HG02884 (cell line): ENCODE data around the gene WWOX.

Experiments used
- ATAC-seq: cut with Tn5 transposase; IDR thresholded peaks from one replicate; pipeline ENCODE4 v1.9.1; 2021; ENCODE audit warnings: mild to moderate bottlenecking, moderate library complexity; ENCODE audit not compliant: unreplicated experiment

The WWOX gene

DNA sequence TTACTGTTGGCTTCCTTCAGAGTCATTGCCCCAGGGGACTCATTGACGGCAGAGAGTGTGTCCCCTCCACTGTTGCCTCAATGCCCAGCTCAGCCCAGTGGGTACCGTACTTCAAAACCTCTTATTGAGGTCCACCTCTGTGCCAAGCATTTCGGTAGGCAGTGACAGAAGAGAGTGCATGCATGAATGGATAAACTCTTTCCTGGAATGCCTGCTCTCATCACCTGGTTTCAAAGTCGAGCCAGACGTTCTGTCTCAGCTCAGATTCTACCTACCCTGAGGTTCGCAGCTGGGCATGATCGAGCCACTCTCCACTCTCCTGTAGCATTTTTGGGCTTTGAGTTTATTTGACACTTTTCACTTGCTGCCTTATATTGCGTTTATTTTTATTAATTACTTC lies 854.1 kb downstream of the WWOX start:
- ATAC-seq = no peak

DNA sequence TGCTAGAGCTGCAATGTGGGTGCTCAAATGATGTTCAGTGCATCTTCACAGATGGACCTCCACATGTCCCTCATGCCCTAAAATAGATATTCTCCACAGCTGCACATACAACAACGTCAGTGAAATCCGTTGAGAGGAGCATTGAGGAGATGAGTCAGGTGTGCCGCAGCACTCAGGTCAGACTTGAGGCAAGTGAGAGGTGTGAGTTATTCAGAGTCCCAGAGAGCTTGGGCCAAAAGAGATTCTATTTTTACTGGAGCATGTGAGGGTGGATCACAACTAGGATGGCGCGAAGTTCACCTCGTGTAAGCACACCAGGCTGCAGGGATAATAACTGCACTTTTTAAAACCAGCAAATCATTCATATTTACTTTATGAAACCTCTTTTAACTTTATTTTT lies 855.8 kb downstream of the WWOX start:
- no peak for ATAC-seq

DNA sequence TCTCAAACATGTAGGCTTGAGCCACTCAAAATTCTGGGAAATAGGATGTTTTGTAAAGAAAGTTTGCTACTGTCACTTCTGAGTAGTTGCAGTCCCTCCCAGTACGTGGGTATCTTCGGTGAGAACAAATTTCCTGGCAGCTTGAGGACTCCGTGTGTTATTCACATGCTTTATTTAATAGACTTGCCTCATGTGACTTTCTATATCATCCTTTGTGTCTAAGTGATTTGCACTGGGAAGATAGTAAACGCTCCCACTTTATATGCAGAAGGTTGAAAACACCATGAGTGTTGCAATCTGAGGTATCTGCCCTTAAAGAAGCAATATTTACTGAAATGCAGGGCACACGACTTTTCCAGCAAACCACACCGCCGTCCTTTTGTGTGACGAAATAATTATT lies 857.4 kb downstream of the WWOX start:
- no peak for ATAC-seq

DNA sequence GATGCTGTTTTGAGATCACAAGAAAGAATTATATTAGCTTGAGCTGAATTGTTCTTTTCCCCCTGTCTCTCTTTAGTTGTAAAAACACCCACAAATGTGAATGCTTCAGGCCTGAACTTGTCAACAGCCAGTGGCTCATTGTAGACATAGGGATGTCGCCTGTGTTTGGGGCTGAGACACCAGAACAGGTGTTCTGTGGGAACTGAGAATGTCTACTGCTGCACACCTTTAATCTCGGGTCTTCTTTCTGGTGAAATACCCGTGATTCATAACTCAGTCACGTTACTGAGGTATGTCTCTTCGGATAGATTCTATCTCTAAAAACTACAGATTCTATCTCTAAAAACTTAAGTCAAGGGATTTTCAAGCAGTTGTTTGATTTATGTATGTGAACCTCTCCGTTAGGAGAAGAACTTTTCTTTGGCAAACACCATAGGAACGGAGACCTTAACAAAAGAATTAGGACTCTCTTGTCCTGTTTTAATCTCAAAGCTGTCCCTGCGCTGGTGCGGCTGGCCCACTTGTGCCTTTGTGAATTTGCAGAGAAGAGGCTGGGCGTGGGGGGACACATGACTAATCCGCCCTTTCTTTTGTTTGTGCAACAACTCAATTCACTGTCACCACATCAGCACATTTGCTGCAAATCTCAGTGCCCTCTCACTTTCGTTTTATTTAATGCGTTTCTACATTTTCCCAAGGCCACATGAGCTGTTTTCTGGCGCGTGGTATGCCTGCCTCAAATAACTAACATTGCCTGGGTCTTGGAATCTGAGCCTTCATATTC lies 858.1 kb downstream of the WWOX start:
- ATAC-seq = no peak

DNA sequence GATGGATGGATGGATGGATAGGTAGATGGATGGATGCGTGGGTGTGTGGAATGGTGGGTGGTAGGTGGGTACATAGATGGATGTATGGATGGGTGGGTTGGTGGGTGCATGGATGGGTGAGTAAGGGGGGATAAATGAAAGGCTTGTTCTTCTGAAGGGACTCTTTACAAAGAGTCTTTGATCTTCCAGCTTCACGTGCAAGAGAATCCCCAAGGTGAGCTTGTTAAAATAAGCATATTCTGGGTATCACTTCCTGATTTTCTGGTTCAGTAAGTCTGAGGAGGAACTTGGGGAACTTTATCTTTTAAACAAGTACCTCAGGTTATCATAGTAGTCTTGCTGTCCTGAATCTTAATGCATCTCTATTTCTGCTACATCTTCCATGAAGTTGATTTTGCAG lies 862.0 kb downstream of the WWOX start:
- ATAC-seq = no peak

DNA sequence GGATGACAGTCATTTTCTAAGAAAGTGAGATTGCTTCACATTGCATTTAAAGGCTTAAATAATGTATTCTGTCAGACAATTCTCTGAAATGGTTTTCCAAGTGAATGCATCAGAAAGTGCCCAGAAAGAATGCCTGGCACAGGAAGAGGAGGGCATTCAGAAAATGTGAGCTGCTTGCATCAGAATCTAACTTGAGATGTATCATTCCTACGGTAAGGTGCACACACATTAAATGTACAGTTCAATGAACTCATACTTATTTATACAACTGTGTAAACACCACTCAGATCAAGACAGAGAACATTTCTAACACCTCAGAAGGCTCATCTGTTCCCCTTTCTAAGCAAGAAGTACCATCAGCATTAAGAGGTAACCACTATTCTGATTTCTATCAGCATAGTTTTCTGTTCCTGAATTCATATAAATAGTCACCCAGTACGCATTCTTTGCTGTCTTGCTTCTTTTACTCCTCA lies 863.0 kb downstream of the WWOX start:
- peak; percentile 89 for ATAC-seq

DNA sequence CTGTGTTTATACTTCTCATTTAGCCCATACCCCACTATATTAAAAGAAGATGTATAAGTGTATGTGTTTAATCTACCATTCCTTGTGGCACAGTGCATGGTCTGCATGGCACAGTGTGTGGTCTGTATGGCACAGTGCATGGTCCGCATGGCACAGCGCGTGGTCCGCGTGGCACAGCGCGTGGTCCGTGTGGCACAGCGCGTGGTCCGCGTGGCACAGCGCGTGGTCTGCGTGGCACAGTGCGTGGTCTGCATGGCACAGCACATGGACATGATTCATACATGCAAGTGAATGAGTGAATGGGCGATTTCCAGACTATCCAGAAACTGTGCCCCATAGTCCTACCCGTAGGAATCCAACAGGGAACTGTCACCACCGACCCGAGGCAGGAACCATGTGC lies 868.5 kb downstream of the WWOX start:
- no peak for ATAC-seq

DNA sequence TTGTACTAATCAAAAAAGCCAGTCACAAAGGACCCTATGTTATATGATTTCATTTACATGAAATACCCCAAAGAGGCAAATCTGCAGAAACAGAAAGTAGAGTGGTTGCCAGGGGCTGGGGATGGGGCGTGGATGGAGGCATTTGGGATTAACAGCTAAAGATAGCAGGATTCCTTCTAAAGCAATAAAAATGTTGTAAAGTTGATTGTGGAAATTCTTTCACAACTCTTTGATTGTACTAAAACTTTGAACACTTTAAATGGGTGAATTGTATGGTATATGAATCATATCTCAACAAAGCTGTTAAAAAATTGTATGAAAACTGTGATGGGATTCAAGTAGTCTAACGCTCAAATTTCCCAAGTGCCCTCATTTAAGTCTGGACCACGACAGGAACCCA lies 870.3 kb downstream of the WWOX start:
- no peak for ATAC-seq

DNA sequence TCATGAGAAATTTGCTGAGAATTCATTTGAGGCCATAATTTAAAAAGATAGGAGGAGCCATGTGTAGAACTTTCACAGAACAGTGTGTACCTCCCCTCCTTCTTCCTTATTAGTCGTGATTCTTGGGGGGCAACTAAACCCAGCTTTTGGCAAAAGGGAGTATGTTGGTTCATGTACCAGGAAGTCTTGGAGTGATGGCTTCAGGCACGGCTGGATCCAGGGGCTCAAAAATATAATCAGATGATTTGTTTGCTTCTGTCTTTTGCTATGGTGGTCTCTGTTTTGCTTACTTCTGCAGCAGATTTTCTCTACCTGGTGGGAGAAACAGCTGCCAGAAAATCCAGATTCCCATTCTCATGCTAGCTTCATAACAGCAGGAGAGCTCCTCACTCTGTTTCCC lies 871.2 kb downstream of the WWOX start:
- ATAC-seq = no peak

DNA sequence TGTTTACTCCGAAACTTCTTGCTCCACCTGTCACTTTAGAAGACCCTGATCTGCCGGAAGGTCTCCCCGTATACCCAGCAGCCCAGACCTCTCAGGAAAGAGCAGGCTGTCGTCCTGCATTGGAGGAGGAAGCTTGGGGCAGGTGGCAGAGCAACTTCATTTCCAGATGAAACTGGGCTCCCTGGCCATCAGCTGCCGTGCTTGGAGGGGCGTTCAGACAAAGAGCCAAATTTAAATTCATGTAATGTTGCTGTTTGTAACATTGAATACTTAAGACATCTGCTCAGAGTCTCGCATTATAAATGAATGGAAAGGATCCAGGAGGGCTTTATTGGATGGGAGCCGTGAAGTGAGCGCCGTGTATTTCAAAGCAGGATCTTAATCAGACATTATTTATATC lies 872.6 kb downstream of the WWOX start:
- no peak for ATAC-seq

DNA sequence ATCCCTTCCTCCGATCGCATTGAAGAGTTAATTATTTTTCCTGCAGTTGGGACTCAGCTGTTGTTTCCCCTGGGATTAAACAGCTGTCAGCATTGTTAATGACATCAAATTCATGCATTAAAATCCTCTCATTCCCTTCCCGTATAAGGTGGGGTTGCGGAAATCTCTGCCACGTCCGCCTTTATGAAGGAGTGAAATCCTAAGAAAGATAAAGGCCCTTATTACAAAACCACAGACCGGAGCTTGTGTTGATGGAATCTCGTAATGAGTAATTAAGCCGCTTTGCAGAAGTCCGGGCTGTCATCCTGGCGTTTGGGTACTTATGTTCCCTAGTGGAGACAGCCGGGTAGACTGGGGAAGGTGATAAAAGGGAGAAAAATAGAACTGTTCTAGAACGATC lies 873.5 kb downstream of the WWOX start:
- ATAC-seq = no peak

DNA sequence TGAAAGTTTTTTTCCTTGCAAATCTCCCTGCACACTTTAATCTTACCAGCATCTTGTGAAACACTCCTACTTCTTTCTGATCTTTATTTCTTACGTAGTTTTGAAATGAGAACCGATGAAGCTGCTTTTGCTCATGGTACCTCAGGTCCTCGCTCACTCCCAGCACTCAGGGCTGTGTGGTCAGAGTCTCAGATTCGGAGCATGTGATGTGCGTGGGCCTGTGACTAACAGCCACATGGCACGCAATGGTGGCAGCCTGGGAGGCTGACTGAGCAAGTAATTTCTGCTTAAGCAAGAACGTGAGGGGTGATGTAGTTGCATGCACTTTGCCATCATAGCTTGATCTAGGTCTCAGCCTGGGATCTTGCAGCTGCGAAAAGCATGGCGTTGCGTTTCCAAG lies 876.8 kb downstream of the WWOX start:
- no peak for ATAC-seq

DNA sequence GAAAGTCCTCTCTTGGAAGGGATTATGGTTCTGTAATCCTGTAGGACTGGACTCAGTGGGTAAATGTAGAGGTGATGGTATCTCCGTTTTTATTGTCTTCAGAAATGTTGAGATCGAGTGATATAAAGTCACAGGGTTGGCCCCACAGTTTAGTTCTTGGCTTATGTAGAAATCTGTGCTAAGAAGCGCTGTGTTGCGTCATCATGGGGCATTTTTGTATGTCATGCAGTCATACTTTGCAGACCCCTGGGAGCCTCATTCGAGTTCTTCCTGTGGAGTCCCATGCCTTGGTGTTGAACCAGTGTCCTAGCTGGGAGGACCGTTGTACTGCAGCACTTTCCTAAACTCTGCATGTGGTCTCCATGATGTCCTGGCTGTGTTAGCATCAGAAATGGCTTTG lies 881.4 kb downstream of the WWOX start:
- no peak for ATAC-seq

DNA sequence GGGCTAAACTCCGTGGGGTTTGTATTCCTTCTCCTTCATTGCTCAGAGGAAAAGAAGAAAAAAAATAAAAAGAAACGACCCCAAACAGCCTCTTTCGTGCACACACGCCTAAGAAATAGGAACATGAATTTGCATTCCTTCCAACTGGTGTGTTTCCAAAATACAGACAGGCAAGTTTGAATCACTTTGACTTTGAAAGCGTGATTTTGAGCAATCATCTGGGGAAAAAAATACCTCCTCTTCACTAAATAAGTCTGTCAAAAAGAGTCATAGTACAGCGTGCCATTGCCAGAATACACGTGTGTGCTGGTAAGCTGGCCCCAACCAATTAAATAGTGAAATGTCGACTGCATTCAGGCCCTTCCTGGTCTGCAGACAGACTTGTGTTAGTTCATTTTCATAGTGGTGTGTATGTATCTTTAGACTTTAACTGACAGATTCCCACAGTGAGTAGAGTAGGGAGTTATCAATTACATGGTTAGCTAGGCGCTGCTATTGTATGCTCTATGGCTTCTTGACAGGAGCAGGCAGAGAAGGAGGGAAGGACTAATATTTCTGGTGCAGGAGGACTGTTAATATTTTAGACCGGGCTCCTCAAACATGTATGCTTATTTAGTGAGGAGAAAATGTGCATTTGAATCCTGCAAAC lies 882.8 kb downstream of the WWOX start:
- ATAC-seq = no peak

DNA sequence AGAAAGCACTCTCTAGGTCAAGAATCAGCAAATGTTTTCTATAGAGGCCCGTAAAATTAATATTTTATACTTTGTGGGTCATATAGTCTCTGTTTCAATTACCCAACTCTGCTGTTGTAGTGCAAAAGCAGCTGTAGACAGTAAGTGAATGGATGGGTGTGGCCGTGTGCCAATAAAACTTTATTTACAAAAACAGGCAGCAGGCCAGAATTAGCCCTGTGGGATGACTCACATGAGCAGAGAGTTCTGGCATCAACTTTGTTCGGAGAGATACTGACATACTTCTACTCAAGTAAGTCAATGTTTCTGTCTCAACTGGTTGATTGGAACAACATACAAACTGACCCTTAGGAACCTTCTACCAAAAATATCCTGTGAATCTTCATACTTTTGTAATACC lies 884.9 kb downstream of the WWOX start:
- no peak for ATAC-seq

DNA sequence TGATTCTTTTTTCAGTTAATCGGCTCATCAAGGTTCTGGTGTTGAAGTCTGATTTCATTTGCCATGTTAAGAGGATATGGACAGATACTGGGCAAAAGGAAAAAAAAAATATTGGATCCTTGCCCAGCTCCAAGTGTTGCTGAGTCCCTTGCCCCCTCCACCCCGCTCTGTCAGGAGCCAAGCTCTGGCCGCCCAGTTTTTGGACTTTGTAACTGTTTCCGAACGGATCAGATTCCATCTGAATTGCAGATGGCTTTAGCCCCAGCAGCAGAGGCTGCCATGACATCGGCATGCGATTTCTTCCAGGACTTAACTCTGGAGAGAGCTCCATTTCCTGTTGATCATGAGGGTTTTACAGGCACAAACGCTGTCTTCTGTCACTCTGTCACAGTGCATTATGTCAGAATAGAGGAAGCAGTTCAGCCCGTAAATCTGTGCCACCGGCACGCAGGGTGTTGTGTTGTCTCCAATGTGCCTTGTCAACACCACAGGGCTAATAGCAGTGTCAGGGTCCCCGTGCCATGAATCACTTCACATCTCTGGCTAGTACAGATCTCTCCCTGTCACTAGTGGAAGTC lies 885.5 kb downstream of the WWOX start:
- no peak for ATAC-seq

DNA sequence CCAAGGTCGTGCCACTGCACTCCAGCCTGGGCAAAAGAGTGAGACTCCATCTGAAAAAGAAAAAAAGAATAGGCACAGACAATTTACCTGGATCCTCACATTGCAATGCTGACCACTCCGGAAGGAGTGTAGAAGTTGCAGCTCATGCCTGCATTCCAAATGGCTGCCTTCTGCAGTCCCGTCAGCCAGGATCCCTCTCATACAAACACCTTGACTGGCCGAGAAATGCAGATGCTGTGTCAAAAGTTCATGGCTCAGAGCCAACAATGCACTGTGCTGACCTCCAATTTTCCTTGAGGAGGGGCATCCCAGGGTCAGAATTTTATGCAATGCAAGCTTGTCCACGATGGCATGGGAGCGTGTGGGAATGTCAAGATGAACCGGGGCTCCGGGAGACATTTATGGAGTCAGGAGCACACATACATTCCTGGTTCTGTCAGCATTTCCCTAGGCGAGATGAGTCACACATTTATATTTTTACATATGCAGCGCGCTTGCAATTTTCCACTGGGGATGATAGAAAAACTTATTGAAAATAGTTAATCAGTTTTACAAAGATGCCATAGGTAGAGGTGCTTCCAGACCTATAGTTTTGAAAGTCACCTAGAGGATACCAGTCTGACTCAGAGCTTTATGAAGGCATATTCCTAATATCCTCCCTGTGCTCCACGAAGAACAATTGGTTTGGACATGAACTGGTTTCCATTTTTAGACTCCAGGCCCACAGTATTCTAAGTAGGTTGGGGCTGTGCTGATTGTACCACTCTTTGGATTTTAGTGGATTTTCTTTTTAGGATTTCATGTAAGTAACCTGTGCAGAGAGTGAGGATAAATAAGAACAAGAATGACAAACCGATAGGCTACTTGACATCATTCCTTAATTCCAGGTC lies 886.5 kb downstream of the WWOX start:
- ATAC-seq = no peak

DNA sequence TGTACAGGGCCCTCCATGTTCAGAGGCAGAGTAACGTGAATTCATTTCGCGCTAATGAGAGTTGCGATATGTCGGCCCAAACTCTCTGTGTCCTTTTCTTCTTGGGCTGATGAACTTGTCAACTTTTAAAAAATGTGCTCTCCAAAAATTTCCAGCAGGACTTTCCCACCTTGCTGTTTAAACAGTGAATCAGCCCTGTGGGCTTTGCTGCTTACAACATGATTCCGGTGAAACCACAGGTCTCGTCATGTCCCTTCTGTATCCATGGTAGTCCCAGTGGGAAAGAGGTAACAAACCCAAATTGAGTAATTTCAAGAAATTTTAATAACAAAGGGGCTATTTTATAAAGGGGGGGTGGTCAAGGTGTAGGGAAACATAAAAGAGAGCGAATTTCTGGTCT lies 888.2 kb downstream of the WWOX start:
- ATAC-seq = no peak

DNA sequence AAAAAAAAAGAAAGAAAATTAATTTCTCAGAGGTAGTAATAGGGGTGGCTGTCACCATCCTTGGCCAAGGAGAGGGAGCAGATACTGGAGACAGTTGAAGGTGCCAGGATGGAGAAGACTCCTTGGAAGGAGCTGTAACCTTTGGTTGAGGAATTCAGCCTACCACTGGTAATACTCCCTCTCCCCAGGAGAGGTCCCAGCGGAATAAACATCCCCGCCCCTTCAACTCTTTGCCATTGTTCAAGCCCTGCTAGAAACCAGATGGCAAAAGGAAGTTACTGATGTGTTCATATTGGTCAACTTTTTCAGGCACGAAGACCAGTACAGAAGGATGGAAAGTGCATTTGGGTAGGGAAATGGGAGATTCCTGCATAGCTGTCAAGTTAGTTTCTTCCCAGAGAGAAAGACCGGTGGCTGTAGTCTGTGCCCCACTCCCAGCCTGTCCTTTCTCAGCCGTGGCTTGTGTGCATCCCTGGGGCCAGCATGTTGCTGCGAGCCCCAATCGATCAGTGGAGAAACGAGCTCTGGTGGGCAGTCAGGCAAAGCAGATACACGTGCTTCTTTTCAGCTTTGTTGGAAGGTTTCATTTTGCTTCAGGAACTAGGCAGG lies 889.0 kb downstream of the WWOX start:
- ATAC-seq = no peak

DNA sequence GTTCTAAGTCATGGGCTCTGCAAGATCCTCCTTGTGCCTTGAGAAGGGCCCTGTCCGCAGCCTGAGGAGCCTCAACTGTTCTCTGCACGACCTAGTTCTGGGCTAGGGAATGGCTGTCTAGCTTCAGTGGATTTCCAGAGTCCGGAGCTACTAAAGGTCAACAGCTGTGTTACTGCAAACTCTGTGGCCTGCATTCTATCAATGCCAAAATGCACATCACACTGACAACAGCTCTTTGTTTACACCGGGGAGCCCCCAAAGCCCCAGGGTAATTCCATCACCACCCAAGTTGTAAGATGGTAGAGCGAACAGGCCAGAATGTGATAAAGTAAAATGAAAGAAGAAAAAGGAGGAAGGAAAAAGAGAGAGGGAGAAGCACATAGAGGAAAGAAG lies 890.9 kb downstream of the WWOX start:
- no peak for ATAC-seq

DNA sequence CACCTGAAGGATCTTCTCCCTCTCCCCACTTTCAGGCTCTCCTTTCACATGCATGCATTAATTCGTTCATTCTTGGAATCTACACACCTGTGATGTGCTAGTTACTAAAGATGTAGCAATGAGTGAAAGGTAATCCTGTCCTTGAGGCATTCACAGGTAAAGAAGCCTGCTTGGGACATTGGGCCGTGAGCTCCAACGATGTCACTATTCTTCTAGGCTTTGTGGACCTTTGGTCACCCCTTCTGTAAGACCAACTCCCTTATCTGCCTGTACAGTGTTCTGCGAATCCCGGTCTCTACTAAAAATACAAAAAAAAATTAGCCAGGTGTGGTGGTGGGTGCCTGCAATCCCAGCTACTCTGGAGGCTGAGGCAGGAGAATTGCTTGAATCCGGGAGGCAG lies 892.5 kb downstream of the WWOX start:
- no peak for ATAC-seq
